HEK293T (cell line): ENCODE measurements around the gene ITGA11.

ENCODE experiments used
- CTCF ChIA-PET: fragments of 350-600 bp; formaldehyde crosslinking; extraction: SDS; loops from one replicate; lab custom pipeline; 2021; ENCODE audit warnings: antibody characterized with exemption, inconsistent platforms; lab: Yijun Ruan, JAX
- POLR2A ChIA-PET: fragments of 350-600 bp; formaldehyde crosslinking; extraction: SDS; loops from one replicate; lab custom pipeline; 2020; ENCODE audit warnings: antibody characterized with exemption, inconsistent platforms; lab: Yijun Ruan, JAX
- DNase-seq: peaks from one replicate; pipeline ENCODE4 v3.0.0; 2012; ENCODE audit warnings: mixed read lengths; ENCODE audit errors: extremely low spot score
- ARNT ChIP-seq: fragments of 450-650 bp; IDR thresholded peaks from 2 replicates; pipeline ENCODE4 v1.6.1; 2017; ENCODE audit warnings: mild to moderate bottlenecking
- BHLHE40 ChIP-seq: fragments of 450-650 bp; IDR thresholded peaks from 2 replicates; pipeline ENCODE4 v1.6.1; 2016; ENCODE audit warnings: mild to moderate bottlenecking, moderate library complexity, borderline replicate concordance
- CTBP1 ChIP-seq: fragments of 450-650 bp; IDR thresholded peaks from 2 replicates; pipeline ENCODE4 v1.6.1; 2016; ENCODE audit warnings: borderline replicate concordance
- ELF4 ChIP-seq: fragments of 450-650 bp; IDR thresholded peaks from 2 replicates; pipeline ENCODE4 v1.6.1; 2017; ENCODE audit warnings: antibody characterized with exemption
- FOXA1 ChIP-seq: fragments of 450-650 bp; IDR thresholded peaks from 2 replicates; pipeline ENCODE4 v1.6.1; 2016; ENCODE audit warnings: mild to moderate bottlenecking
- FOXK2 ChIP-seq: fragments of 450-650 bp; IDR thresholded peaks from 2 replicates; pipeline ENCODE4 v1.6.1; 2016; ENCODE audit warnings: mild to moderate bottlenecking
- FOXM1 ChIP-seq: fragments of 450-650 bp; IDR thresholded peaks from 2 replicates; pipeline ENCODE4 v1.6.1; 2017; ENCODE audit warnings: mild to moderate bottlenecking, borderline replicate concordance
- HDGF ChIP-seq: fragments of 450-650 bp; IDR thresholded peaks from 2 replicates; pipeline ENCODE4 v1.6.1; 2017; ENCODE audit warnings: antibody characterized with exemption, borderline replicate concordance
- L3MBTL2 ChIP-seq: fragments of 450-650 bp; conservative IDR thresholded peaks from 2 replicates; pipeline ENCODE4 v1.6.1; 2016; ENCODE audit warnings: mild to moderate bottlenecking
- LEF1 ChIP-seq: fragments of 450-650 bp; IDR thresholded peaks from 2 replicates; pipeline ENCODE4 v1.6.1; 2017; ENCODE audit warnings: mild to moderate bottlenecking, borderline replicate concordance
- NFRKB ChIP-seq: fragments of 450-650 bp; IDR thresholded peaks from 2 replicates; pipeline ENCODE4 v1.6.1; 2016; ENCODE audit warnings: mild to moderate bottlenecking, moderate library complexity
- SP1 ChIP-seq: fragments of 450-650 bp; IDR thresholded peaks from 2 replicates; pipeline ENCODE4 v1.6.1; 2017
- SUZ12 ChIP-seq: fragments of 450-650 bp; IDR thresholded peaks from 2 replicates; pipeline ENCODE4 v1.6.1; 2016; ENCODE audit warnings: mild to moderate bottlenecking
- TARDBP ChIP-seq: fragments of 450-650 bp; IDR thresholded peaks from 2 replicates; pipeline ENCODE4 v1.6.1; 2016
- ZNF384 ChIP-seq: fragments of 450-650 bp; IDR thresholded peaks from 2 replicates; pipeline ENCODE4 v1.6.1; 2016
- TF ChIP-seq, protein P1 (sequence below): fragments of 450-650 bp; IDR thresholded peaks from 2 replicates; pipeline ENCODE4 v1.6.1; 2016

ITGA11 gene

GRCh38 chr15:68307131-68307928 is 124.6 kb downstream of the ITGA11 start:
- CTCF ChIA-PET = interaction anchor here (0.6 to 4.4 kb wide), 16 partner anchors 8 to 618 kb away, joined by 3 to 49 read pairs (median 5); no protein-coding TSS in a partner anchor
- TF ChIP-seq ARNT = no peak
- no peak for TF ChIP-seq ELF4
- TF ChIP-seq L3MBTL2 = no peak
- no peak for TF ChIP-seq FOXA1
- no peak for TF ChIP-seq FOXM1
- POLR2A ChIA-PET = interaction anchor here (3.0 kb wide), 1 partner anchor 30 kb away, joined by 11 read pairs; the partner anchor contains the start of gene FEM1B
- DNase-seq = no peak

DNA sequence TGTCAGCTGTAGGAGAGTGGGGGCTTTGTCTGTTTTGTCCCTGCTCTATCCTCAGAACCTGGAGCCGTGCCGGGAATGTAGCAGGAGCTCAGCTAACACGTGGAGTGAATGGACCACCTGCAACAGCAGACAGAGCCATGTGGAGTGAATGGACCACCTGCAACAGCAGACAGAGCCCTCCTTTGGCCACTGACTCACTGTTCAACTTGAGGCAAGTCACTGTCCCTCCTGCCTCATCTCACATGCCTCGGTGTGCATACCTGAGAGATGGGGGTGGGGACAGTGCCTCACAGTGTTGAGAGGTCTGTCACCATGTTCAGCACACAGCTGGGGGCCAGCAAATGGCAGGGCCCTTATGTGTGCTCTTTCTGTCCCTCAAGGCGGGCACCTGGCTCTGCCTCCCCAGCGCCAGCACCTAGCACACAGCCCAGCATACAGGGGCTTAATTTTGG is 126.5 kb downstream of the ITGA11 start:
- POLR2A ChIA-PET = interaction anchor here (3.0 kb wide), 1 partner anchor 28 kb away, joined by 11 read pairs; the partner anchor contains the start of gene FEM1B
- TF ChIP-seq FOXA1 = no peak
- TF ChIP-seq ARNT = no peak
- no peak for TF ChIP-seq FOXM1
- no peak for TF ChIP-seq NFRKB
- no peak for TF ChIP-seq TARDBP
- no peak for TF ChIP-seq LEF1
- DNase-seq = no peak
- CTCF ChIA-PET = interaction anchor here (1.0 to 4.4 kb wide), 4 partner anchors 9 to 55 kb away, joined by 3 to 49 read pairs (median 8); no protein-coding TSS in a partner anchor

DNA sequence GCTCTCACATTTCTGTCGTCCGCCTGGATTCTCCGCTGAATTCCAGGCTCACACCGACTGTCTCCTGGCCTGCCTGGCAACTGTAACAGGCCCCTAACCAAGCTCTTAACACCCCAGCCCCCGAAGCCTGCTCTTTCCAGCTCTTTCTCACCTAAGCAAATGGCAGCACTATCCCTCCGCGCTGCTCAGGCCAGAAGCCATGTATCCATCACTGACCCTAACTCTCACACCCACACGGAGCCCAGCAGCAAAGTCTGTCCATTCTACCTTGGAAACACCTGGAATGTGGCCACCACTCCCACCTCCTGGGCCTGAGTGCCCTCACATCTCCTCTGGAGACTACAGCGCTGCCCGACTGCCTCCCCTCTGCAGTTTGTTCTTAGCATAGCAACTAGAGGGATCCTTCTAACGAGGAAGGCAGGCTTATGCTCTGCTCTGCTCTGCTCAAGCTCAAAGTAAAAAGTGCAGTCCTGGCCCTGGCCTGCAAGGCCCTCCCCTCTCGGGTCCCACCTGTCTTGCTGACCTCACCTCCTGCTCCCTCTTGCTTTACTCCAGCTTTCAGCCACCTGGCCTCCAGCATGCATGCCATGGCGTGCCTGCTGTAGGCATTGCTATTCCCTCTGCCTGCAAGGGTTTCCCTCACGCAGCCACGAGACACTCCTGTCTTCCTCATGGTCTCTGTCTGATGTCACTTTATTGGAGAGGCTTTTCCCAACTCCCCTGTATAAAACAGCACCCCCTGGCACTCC is 127.2 kb downstream of the ITGA11 start:
- no peak for TF ChIP-seq LEF1
- no peak for TF ChIP-seq ARNT
- TF ChIP-seq, protein P1, sequence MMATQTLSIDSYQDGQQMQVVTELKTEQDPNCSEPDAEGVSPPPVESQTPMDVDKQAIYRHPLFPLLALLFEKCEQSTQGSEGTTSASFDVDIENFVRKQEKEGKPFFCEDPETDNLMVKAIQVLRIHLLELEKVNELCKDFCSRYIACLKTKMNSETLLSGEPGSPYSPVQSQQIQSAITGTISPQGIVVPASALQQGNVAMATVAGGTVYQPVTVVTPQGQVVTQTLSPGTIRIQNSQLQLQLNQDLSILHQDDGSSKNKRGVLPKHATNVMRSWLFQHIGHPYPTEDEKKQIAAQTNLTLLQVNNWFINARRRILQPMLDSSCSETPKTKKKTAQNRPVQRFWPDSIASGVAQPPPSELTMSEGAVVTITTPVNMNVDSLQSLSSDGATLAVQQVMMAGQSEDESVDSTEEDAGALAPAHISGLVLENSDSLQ = no peak
- TF ChIP-seq ZNF384 = no peak
- CTCF ChIA-PET = interaction anchor here (1.0 to 4.4 kb wide), 2 partner anchors 8 to 51 kb away, joined by 3 to 49 read pairs; no protein-coding TSS in a partner anchor
- POLR2A ChIA-PET = interaction anchor here (3.0 kb wide), 1 partner anchor 27 kb away, joined by 11 read pairs; the partner anchor contains the start of gene FEM1B
- DNase-seq = no peak

GRCh38 chr15:68303560-68304436 is 128.2 kb downstream of the ITGA11 start:
- CTCF ChIA-PET = interaction anchor here (0.8 to 4.4 kb wide), 2 partner anchors 12 to 50 kb away, joined by 4 to 49 read pairs; no protein-coding TSS in a partner anchor
- POLR2A ChIA-PET = interaction anchor here (1.3 to 3.0 kb wide), 2 partner anchors 26 kb away, joined by 5 to 11 read pairs; partner anchors contain the start of gene FEM1B
- DNase-seq = no peak
- TF ChIP-seq L3MBTL2 = no peak
- no peak for TF ChIP-seq BHLHE40
- no peak for TF ChIP-seq ARNT
- no peak for TF ChIP-seq CTBP1
- TF ChIP-seq FOXA1 = no peak
- no peak for TF ChIP-seq ZNF384
- TF ChIP-seq SUZ12 = no peak
- TF ChIP-seq ELF4 = no peak
- TF ChIP-seq TARDBP = no peak
- TF ChIP-seq FOXM1 = no peak
- TF ChIP-seq LEF1 = no peak
- TF ChIP-seq, protein P1 = no peak
- no peak for TF ChIP-seq SP1
- no peak for TF ChIP-seq FOXK2
- TF ChIP-seq HDGF = no peak
- no peak for TF ChIP-seq NFRKB

- no peak for DNase-seq
- no peak for TF ChIP-seq SUZ12
- TF ChIP-seq BHLHE40 = no peak
- no peak for TF ChIP-seq ZNF384
- TF ChIP-seq ELF4 = no peak
- no peak for TF ChIP-seq ARNT
- POLR2A ChIA-PET = interaction anchor here (1.3 kb wide), 1 partner anchor 25 kb away, joined by 5 read pairs; the partner anchor contains the start of gene FEM1B
- CTCF ChIA-PET = interaction anchor here (0.8 to 1.3 kb wide), 2 partner anchors 13 to 50 kb away, joined by 3 to 4 read pairs; no protein-coding TSS in a partner anchor
These were observed 128.8 kb downstream of the ITGA11 start for GRCh38 chr15:68303134-68303533.

GRCh38 chr15:68302729-68303128 is 129.2 kb downstream of the ITGA11 start:
- CTCF ChIA-PET = interaction anchor here (0.8 to 1.3 kb wide), 2 partner anchors 13 to 50 kb away, joined by 3 to 4 read pairs; no protein-coding TSS in a partner anchor
- no peak for TF ChIP-seq HDGF
- TF ChIP-seq SP1 = no peak
- no peak for TF ChIP-seq L3MBTL2
- TF ChIP-seq FOXA1 = no peak
- TF ChIP-seq ZNF384 = no peak
- TF ChIP-seq, protein P1 = no peak
- no peak for TF ChIP-seq NFRKB
- POLR2A ChIA-PET = interaction anchor here (1.3 kb wide), 1 partner anchor 25 kb away, joined by 5 read pairs; the partner anchor contains the start of gene FEM1B
- peak; percentile 3 for DNase-seq
